H1 (cell line): ENCODE data around the gene HMGB4. TPM values are rescaled to one million over a fixed set of nuclear protein-coding genes. Genes with fewer than 3 reads are reported as not detected.

Experiments
- CTCF ChIA-PET: fragments of 300-600 bp; sonication (Branson Sonifier 250); formaldehyde crosslinking; loops from one replicate; lab custom pipeline; 2021; ENCODE audit not compliant: partially characterized antibody; lab: Charles Lee
- POLR2A ChIA-PET: fragments of 300-600 bp; sonication (Branson Sonifier 250); formaldehyde crosslinking; loops from one replicate; lab custom pipeline; 2021; ENCODE audit warnings: inconsistent platforms; ENCODE audit not compliant: partially characterized antibody; lab: Charles Lee
- DNase-seq, 2 experiments: peaks; one replicate each; pipeline versions ENCODE4 v3.0.0 to v3.0.0-alpha.2; 2010 to 2022; ENCODE audit warnings: low spot score in 2 of 2, low read depth in 1 of 2, mixed read lengths in 1 of 2
- FAIRE-seq: peaks from 2 replicates; lab custom pipeline; 2011; peaks lifted over from hg19 to GRCh38; lab: Jason Lieb, UNC
- H2AFZ ChIP-seq: 2 replicates; pipeline ENCODE4 v1.8.1; 2012; ENCODE audit warnings: low read length, inconsistent platforms
- H2AK5ac ChIP-seq: 2 replicates; pipeline ENCODE4 v1.6.1; 2013; ENCODE audit warnings: low read depth, low read length
- H2BK120ac ChIP-seq: replicated peaks from 2 replicates; pipeline ENCODE3; 2013; ENCODE audit warnings: low read depth, low read length, inconsistent platforms
- H2BK12ac ChIP-seq: 2 replicates; pipeline ENCODE4 v1.6.1; 2013; ENCODE audit warnings: low read depth, low read length
- H2BK15ac ChIP-seq: 2 replicates; pipeline ENCODE4 v1.6.1; 2013; ENCODE audit warnings: low read length
- H2BK20ac ChIP-seq: 2 replicates; pipeline ENCODE4 v1.6.1; 2013; ENCODE audit warnings: low read length
- H2BK5ac ChIP-seq: 2 replicates; pipeline ENCODE4 v1.6.1; 2013; ENCODE audit warnings: low read depth, low read length
- H3K14ac ChIP-seq: 2 replicates; pipeline ENCODE4 v1.6.1; 2013; ENCODE audit warnings: inconsistent platforms; ENCODE audit not compliant: insufficient read length
- H3K18ac ChIP-seq: 2 replicates; pipeline ENCODE4 v1.6.1; 2013; ENCODE audit warnings: low read length; ENCODE audit errors: extremely low read depth
- H3K23ac ChIP-seq: 2 replicates; pipeline ENCODE4 v1.6.1; 2013; ENCODE audit warnings: inconsistent platforms; ENCODE audit not compliant: insufficient read length
- H3K23me2 ChIP-seq: 2 replicates; pipeline ENCODE4 v1.6.1; 2013; ENCODE audit warnings: low read depth, low read length
- H3K27ac ChIP-seq: 2 replicates; pipeline ENCODE4 v1.6.1; 2011; ENCODE audit warnings: low read depth, low read length, inconsistent platforms
- H3K27me3 ChIP-seq, 4 experiments: replicated peaks in 1 of 4; 1 replicate in 1 of 4; 2 replicates in 3 of 4; pipeline versions ENCODE4 v1.6.1 to v1.8.1; 2011 to 2013; ENCODE audit warnings: low read length in 3 of 4, mild to moderate bottlenecking in 3 of 4, inconsistent platforms in 2 of 4, mixed read lengths in 2 of 4, moderate library complexity in 1 of 4; ENCODE audit not compliant: control insufficient read depth in 3 of 4, insufficient read depth in 3 of 4; ENCODE audit errors: extremely low read depth in 1 of 4
- H3K36me3 ChIP-seq, 4 experiments: 2 replicates each; pipeline versions ENCODE4 v1.6.1 to v1.8.1; 2011 to 2013; ENCODE audit warnings: mild to moderate bottlenecking in 4 of 4, low read length in 3 of 4, moderate library complexity in 2 of 4, control low read depth in 1 of 4, inconsistent platforms in 1 of 4; ENCODE audit not compliant: insufficient read depth in 4 of 4, control insufficient read depth in 2 of 4
- H3K4ac ChIP-seq: replicated peaks from 2 replicates; pipeline ENCODE3; 2013; ENCODE audit warnings: low read length, low read depth, mixed read lengths, inconsistent platforms; ENCODE audit not compliant: insufficient read length
- H3K4me1 ChIP-seq, 4 experiments: replicated peaks in 1 of 4; 1 replicate in 1 of 4; 2 replicates in 3 of 4; pipeline versions ENCODE4 v1.6.1 to v1.8.1; 2011 to 2013; ENCODE audit warnings: low read length in 3 of 4, inconsistent platforms in 2 of 4, mixed read lengths in 1 of 4; ENCODE audit not compliant: insufficient read depth in 4 of 4, control insufficient read depth in 3 of 4
- H3K4me2 ChIP-seq, 2 experiments: 2 replicates each; pipeline versions ENCODE4 v1.6.1 to v1.8.1; 2011 to 2013; ENCODE audit warnings: low read depth in 2 of 2, low read length in 2 of 2, control low read depth in 1 of 2, inconsistent platforms in 1 of 2, mild to moderate bottlenecking in 1 of 2; ENCODE audit not compliant: insufficient read depth in 1 of 2
- H3K4me3 ChIP-seq, 4 experiments: fragments of 200-600, 300-600 bp in 1 of 4; sonication (generic), shearing (Covaris generic), sonication (Bioruptor Twin) in 1 of 4; 2 replicates each; pipeline versions ENCODE4 v1.5.1 to v1.8.1; 2011 to 2016; ENCODE audit warnings: low read length in 4 of 4, low read depth in 3 of 4, control low read depth in 2 of 4, inconsistent platforms in 2 of 4, mild to moderate bottlenecking in 2 of 4, mixed read lengths in 1 of 4, moderate library complexity in 1 of 4; ENCODE audit not compliant: insufficient read depth in 2 of 4; ENCODE audit errors: extremely low read depth in 1 of 4
- H3K56ac ChIP-seq: replicated peaks from 2 replicates; pipeline ENCODE3; 2013; ENCODE audit warnings: low read depth, mild to moderate bottlenecking, mixed read lengths, low read length, inconsistent platforms; ENCODE audit not compliant: insufficient read length
- H3K79me1 ChIP-seq: 2 replicates; pipeline ENCODE4 v1.6.1; 2013; ENCODE audit warnings: low read depth, low read length, control low read depth
- H3K79me2 ChIP-seq, 2 experiments: 2 replicates each; pipeline versions ENCODE4 v1.6.1 to v1.8.1; 2012 to 2013; ENCODE audit warnings: low read length in 2 of 2, mild to moderate bottlenecking in 2 of 2, inconsistent platforms in 1 of 2; ENCODE audit not compliant: insufficient read depth in 2 of 2, control insufficient read depth in 1 of 2
- H3K9ac ChIP-seq, 4 experiments: replicated peaks in 1 of 4; 1 replicate in 1 of 4; 2 replicates in 3 of 4; pipeline versions ENCODE4 v1.6.1 to v1.8.1; 2011 to 2013; ENCODE audit warnings: low read depth in 3 of 4, low read length in 3 of 4, control low read depth in 2 of 4, mild to moderate bottlenecking in 2 of 4, moderate library complexity in 2 of 4, inconsistent platforms in 1 of 4; ENCODE audit errors: extremely low read depth in 1 of 4
- H3K9me3 ChIP-seq, 2 experiments: 2 replicates each; pipeline versions ENCODE4 v1.6.1 to v1.8.1; 2012 to 2013; ENCODE audit warnings: mild to moderate bottlenecking in 2 of 2, moderate library complexity in 2 of 2, control low read depth in 1 of 2, inconsistent platforms in 1 of 2, low read depth in 1 of 2, low read length in 1 of 2, mixed read lengths in 1 of 2; ENCODE audit not compliant: insufficient read depth in 2 of 2
- H4K20me1 ChIP-seq, 2 experiments: replicated peaks in 1 of 2; 2 replicates each; pipeline versions ENCODE3 to v1.8.1; 2011 to 2013; ENCODE audit warnings: inconsistent platforms in 2 of 2, low read length in 2 of 2, mild to moderate bottlenecking in 1 of 2; ENCODE audit not compliant: insufficient read depth in 2 of 2, control insufficient read depth in 1 of 2
- H4K5ac ChIP-seq: 2 replicates; pipeline ENCODE4 v1.6.1; 2013; ENCODE audit warnings: low read length, low read depth, mixed read lengths, inconsistent platforms; ENCODE audit not compliant: insufficient read length
- H4K8ac ChIP-seq: 2 replicates; pipeline ENCODE4 v1.8.0; 2013; ENCODE audit warnings: mild to moderate bottlenecking, moderate library complexity, low read length, inconsistent platforms; ENCODE audit not compliant: insufficient read depth; ENCODE audit errors: extremely low read depth
- H4K91ac ChIP-seq: replicated peaks from 2 replicates; pipeline ENCODE3; 2013; ENCODE audit warnings: low read length, mixed read lengths, inconsistent platforms; ENCODE audit not compliant: insufficient read length
- BCL11A ChIP-seq, 2 experiments: IDR thresholded peaks; one replicate each; pipeline ENCODE4 v1.6.1; 2011; ENCODE audit warnings: low read depth in 2 of 2, low read length in 2 of 2, mild to moderate bottlenecking in 2 of 2
- EGR1 ChIP-seq: IDR thresholded peaks from 2 replicates; pipeline ENCODE4 v1.6.1; 2011; ENCODE audit warnings: low read depth, low read length, borderline replicate concordance
- JUN ChIP-seq: IDR thresholded peaks from 2 replicates; pipeline ENCODE4 v1.6.1; 2011; ENCODE audit warnings: low read depth, mild to moderate bottlenecking, improper control_type of control experiment, low read length
- KDM4A ChIP-seq: IDR thresholded peaks from one replicate; pipeline ENCODE4 v1.7.1; 2012; ENCODE audit warnings: low read depth, mild to moderate bottlenecking, moderate library complexity, low read length, inconsistent platforms; ENCODE audit not compliant: severe bottlenecking
- PHF8 ChIP-seq: fragments of 200-600 bp; sonication (generic); conservative IDR thresholded peaks from 2 replicates; pipeline ENCODE4 v1.7.1; 2012; ENCODE audit warnings: low read depth, mild to moderate bottlenecking, inconsistent platforms, low read length, moderate library complexity
- RFX5 ChIP-seq: IDR thresholded peaks from 2 replicates; pipeline ENCODE4 v1.6.1; 2011; ENCODE audit warnings: low read depth, low read length, improper control_type of control experiment, borderline replicate concordance
- TAF1 ChIP-seq: IDR thresholded peaks from 2 replicates; pipeline ENCODE4 v1.6.1; 2011; ENCODE audit warnings: mild to moderate bottlenecking, low read depth, low read length
- ZNF274 ChIP-seq: IDR thresholded peaks from 2 replicates; pipeline ENCODE4 v1.7.0; 2012; ENCODE audit warnings: low read length, borderline replicate concordance; ENCODE audit errors: extremely low read depth
- WGBS, 2 experiments: shearing (Covaris generic) in 1 of 2; methylation state at CpG; one replicate each; pipeline versions ENCODE4 v1.1.6 to v1.1.7; 2013 to 2015; ENCODE audit warnings: low lambda C conversion rate in 2 of 2, mixed read lengths in 2 of 2, inconsistent platforms in 1 of 2, low coverage in 1 of 2, missing lambda C conversion rate in 1 of 2; ENCODE audit not compliant: insufficient replicate concordance in 2 of 2, insufficient coverage in 1 of 2, insufficient read length in 1 of 2; ENCODE audit errors: extremely low coverage in 1 of 2, missing lambda C conversion rate in 1 of 2; 5-methylcytosine and 5-hydroxymethylcytosine counted together
- polyA plus RNA-seq, 7 experiments: library from polyadenylated mRNA; depleted of rRNA in 3 of 7; stranded (reverse) in 5 of 7; unstranded in 2 of 7; fragments of >200 nt in 5 of 7; fragments of 200-250 nt in 2 of 7; gene quantifications; 1 replicate in 5 of 7; 2 replicates in 1 of 7; 4 replicates in 1 of 7; pipeline versions ENCODE4 v1.2.1 to v1.2.3, GENCODE V29; 2011 to 2013; ENCODE audit warnings: missing spikeins in 2 of 7, mixed read lengths in 2 of 7
- total RNA-seq: library from RNA; stranded (reverse); fragmentation: NEBNext Ultra II Directional; extraction: Animal tissue kit (Norgen Biotek cat#: 25700); gene quantifications from 2 replicates; pipeline ENCODE4 v1.2.1, GENCODE V29; 2021

The HMGB4 gene
- total and polyA plus RNA-seq, 2 of the 8 experiments (the other 6 are each of a cell fraction or from before 2014, with no cell fraction given): not detected

DNA sequence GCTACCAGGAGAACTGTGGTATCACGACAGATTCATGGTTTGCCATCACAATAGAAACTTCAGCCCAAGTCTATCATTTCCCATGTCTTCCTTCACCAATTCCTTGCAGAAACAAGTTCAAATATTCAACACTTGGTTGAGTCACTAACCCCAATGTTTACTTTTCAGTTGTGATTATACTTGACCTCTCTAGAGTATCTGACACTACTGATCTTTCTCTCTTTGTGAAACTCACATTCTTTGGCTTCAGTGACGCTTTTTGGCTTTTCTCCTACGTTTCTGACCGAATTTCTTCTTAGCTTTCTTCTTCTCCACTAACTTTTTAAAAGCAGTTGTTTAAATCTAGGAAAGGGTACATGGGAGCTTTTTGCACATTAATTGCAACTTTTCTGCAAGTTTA lies 48.8 kb upstream of the HMGB4 start:
- H2BK5ac ChIP-seq: no peak overlapping the region
- no peak overlapping the region for H3K56ac ChIP-seq
- H3K4ac ChIP-seq: no peak overlapping the region
- H3K27me3 ChIP-seq: no peaks in the 10 kb centered on the region
- H3K18ac ChIP-seq: no peak overlapping the region
- H2BK120ac ChIP-seq: no peak overlapping the region
- no peaks in the 10 kb centered on the region for H4K20me1 ChIP-seq
- WGBS, 2 experiments: 91% methylated on average over 4 of the region's 4 CpGs; no CpG with 5 or more reads in 1 of the 2 experiments
- H3K36me3 ChIP-seq: peaks cover 0 to 3% (median 1%) of the 10 kb centered on the region in 4 experiments; a peak in 2 of 8 replicates
- no peaks in the 10 kb centered on the region for H3K4me1 ChIP-seq
- no peaks in the 10 kb centered on the region for H3K79me1 ChIP-seq
- no peaks in the 10 kb centered on the region for H3K9me3 ChIP-seq
- H4K5ac ChIP-seq: no peak overlapping the region
- H3K27ac ChIP-seq: no peak overlapping the region
- no peak overlapping the region for H2BK15ac ChIP-seq
- H3K14ac ChIP-seq: no peak overlapping the region
- H3K4me2 ChIP-seq: no peak overlapping the region
- no peaks in the 10 kb centered on the region for H3K23me2 ChIP-seq
- H4K91ac ChIP-seq: no peak overlapping the region
- H2BK20ac ChIP-seq: no peak overlapping the region
- H3K9ac ChIP-seq: no peak overlapping the region
- ChIA-PET CTCF (no interaction called here), POLR2A (no interaction called here)
- no peak overlapping the region for H4K8ac ChIP-seq
- no peak overlapping the region for H2AK5ac ChIP-seq
- no peak for FAIRE-seq
- no peak overlapping the region for H3K4me3 ChIP-seq
- no peak overlapping the region for H2BK12ac ChIP-seq
- H3K79me2 ChIP-seq: no peaks in the 10 kb centered on the region
- no peak overlapping the region for H2AFZ ChIP-seq
- no peak overlapping the region for H3K23ac ChIP-seq
- DNase-seq: no peak
- TF ChIP-seq PHF8: no peak
- TF ChIP-seq TAF1: no peak
- no peak for TF ChIP-seq EGR1
- TF ChIP-seq ZNF274: no peak
- TF ChIP-seq KDM4A: no peak
- no peak for TF ChIP-seq JUN
- no peak for TF ChIP-seq BCL11A (IDR thresholded peaks at IDR 0.05; ENCODE audit: low read depth in 2 of 2, low read length in 2 of 2)
- no peak for TF ChIP-seq RFX5
